ENCODE data around the gene CD34. TPM values are rescaled to one million over a fixed set of nuclear protein-coding genes. Genes with fewer than 3 reads are reported as not detected.
"Not testable (repeated sequence)": the region's sequence is repeated elsewhere in the genome, so short reads cannot be mapped to it uniquely, and the experiment has no call there.

CD34 gene
- total RNA-seq, 1 donor from 2014 or later = 69.6 TPM

GRCh38 chr1:207949571-207950195, 38.8 kb upstream of the CD34 start:
- H3K27me3 ChIP-seq (ENCODE audit: low read depth) = no peaks in the 10 kb centered on the region
- DNase-seq = no peak
- H3K4me1 ChIP-seq = peaks cover 6% of the 10 kb centered on the region
- TF ChIP-seq, protein P1, sequence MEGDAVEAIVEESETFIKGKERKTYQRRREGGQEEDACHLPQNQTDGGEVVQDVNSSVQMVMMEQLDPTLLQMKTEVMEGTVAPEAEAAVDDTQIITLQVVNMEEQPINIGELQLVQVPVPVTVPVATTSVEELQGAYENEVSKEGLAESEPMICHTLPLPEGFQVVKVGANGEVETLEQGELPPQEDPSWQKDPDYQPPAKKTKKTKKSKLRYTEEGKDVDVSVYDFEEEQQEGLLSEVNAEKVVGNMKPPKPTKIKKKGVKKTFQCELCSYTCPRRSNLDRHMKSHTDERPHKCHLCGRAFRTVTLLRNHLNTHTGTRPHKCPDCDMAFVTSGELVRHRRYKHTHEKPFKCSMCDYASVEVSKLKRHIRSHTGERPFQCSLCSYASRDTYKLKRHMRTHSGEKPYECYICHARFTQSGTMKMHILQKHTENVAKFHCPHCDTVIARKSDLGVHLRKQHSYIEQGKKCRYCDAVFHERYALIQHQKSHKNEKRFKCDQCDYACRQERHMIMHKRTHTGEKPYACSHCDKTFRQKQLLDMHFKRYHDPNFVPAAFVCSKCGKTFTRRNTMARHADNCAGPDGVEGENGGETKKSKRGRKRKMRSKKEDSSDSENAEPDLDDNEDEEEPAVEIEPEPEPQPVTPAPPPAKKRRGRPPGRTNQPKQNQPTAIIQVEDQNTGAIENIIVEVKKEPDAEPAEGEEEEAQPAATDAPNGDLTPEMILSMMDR (IDR thresholded peaks at IDR 0.05; ENCODE audit: borderline replicate concordance) = no peak
- H3K36me3 ChIP-seq = no peaks in the 10 kb centered on the region
- intact Hi-C loops (cut with micrococcal nuclease) = no loop called here
- no peak overlapping the region for H3K4me3 ChIP-seq
- H3K9me3 ChIP-seq (replicated peaks) = peaks cover 9% of the 10 kb centered on the region
- peak overlapping the region; percentile 73 for H3K27ac ChIP-seq (replicated peaks)

GRCh38 chr1:207948536-207949250, 37.8 kb upstream of the CD34 start:
- DNase-seq = no peak
- Histone ChIP-seq H3K27ac (replicated peaks) (peak overlapping the region; percentile 73), H3K9me3 (replicated peaks) (peaks cover under 1% of the 10 kb centered on the region), H3K36me3 (no peaks in the 10 kb centered on the region), H3K4me3 (no peak overlapping the region), H3K27me3 (ENCODE audit: low read depth) (no peaks in the 10 kb centered on the region), H3K4me1 (peaks cover 6% of the 10 kb centered on the region)
- intact Hi-C loops (cut with micrococcal nuclease) = no loop called here
- TF ChIP-seq, protein P1 (IDR thresholded peaks at IDR 0.05; ENCODE audit: borderline replicate concordance) = no peak

GRCh38 chr1:207946756-207947155, 35.8 kb upstream of the CD34 start:
- Histone ChIP-seq H3K9me3 (replicated peaks) (no peaks in the 10 kb centered on the region), H3K4me3 (no peak overlapping the region), H3K27me3 (ENCODE audit: low read depth) (no peaks in the 10 kb centered on the region), H3K4me1 (peaks cover 8% of the 10 kb centered on the region), H3K36me3 (no peaks in the 10 kb centered on the region), H3K27ac (replicated peaks) (no peak overlapping the region)
- TF ChIP-seq, protein P1 (IDR thresholded peaks at IDR 0.05; ENCODE audit: borderline replicate concordance) = no peak
- intact Hi-C loops (cut with micrococcal nuclease) = no loop called here
- DNase-seq = no peak

- intact Hi-C loops (cut with micrococcal nuclease) = no loop called here
Measured at GRCh38 chr1:207944571-207944970, 33.6 kb upstream of the CD34 start.

GRCh38 chr1:207942337-207942741, 31.4 kb upstream of the CD34 start:
- H3K36me3 ChIP-seq; DNase-seq; intact Hi-C loops (cut with micrococcal nuclease); H3K9me3 ChIP-seq (replicated peaks); H3K27me3 ChIP-seq (ENCODE audit: low read depth): not testable (repeated sequence)
- Histone ChIP-seq H3K4me3 (peak overlapping the region; percentile 42), H3K4me1 (peaks cover 44% of the 10 kb centered on the region), H3K27ac (replicated peaks) (peak overlapping the region; percentile 86)

More at GRCh38 chr1:207944571-207944970, 33.6 kb upstream of the CD34 start:
- H3K4me1 ChIP-seq = peaks cover 24% of the 10 kb centered on the region
- H3K9me3 ChIP-seq (replicated peaks) = no peaks in the 10 kb centered on the region
- no peaks in the 10 kb centered on the region for H3K36me3 ChIP-seq
- H3K4me3 ChIP-seq = no peak overlapping the region
- no peak overlapping the region for H3K27ac ChIP-seq (replicated peaks)
- DNase-seq = no peak
- H3K27me3 ChIP-seq (ENCODE audit: low read depth) = no peaks in the 10 kb centered on the region
- TF ChIP-seq, protein P1 (IDR thresholded peaks at IDR 0.05; ENCODE audit: borderline replicate concordance) = no peak

- H3K27me3 ChIP-seq (ENCODE audit: low read depth) = no peaks in the 10 kb centered on the region
- H3K9me3 ChIP-seq (replicated peaks) = no peaks in the 10 kb centered on the region
- TF ChIP-seq, protein P1 (IDR thresholded peaks at IDR 0.05; ENCODE audit: borderline replicate concordance) = no peak
- intact Hi-C loops (cut with micrococcal nuclease) = no loop called here
- H3K4me3 ChIP-seq = peak overlapping the region; percentile 42
- peak; percentile 85 for DNase-seq
- H3K4me1 ChIP-seq = peaks cover 44% of the 10 kb centered on the region
- H3K27ac ChIP-seq (replicated peaks) = peak overlapping the region; percentile 86
- H3K36me3 ChIP-seq = no peaks in the 10 kb centered on the region
Measured at GRCh38 chr1:207941665-207942064, 30.7 kb upstream of the CD34 start.
